Ramos (cell line): Measurements from ENCODE around the gene OR6V1.

Experiments
- in situ Hi-C: fragments of 300-500 bp; cut with MboI; formaldehyde crosslinking; loops from one replicate; pipeline ENCODE4 v1.14.3; 2022; ENCODE audit warnings: low sequenced_read_pairs; ENCODE audit not compliant: unreplicated experiment

Gene OR6V1

GRCh38 chr7:143052041-143052440, at the start of gene OR6V1:
OR6V1 (plus strand) TSS chr7:143052341; CDS start chr7:143052341, 0 bp downstream.
- in situ Hi-C loops, result no loop called here

- in situ Hi-C loops, result loop anchor here (25.0 kb wide), 1 partner anchor 366 kb away; no protein-coding TSS in a partner anchor
Observed at GRCh38 chr7:143002898-143003297, 49.2 kb upstream of the OR6V1 start.

- in situ Hi-C loops, result loop anchor here (25.0 kb wide), 1 partner anchor 366 kb away; no protein-coding TSS in a partner anchor
Observed at GRCh38 chr7:143003393-143004051, 48.6 kb upstream of the OR6V1 start.

GRCh38 chr7:143005632-143006260, 46.4 kb upstream of the OR6V1 start:
- in situ Hi-C loops, result loop anchor here (5.0 to 25.0 kb wide), 2 partner anchors 207 to 368 kb away; no protein-coding TSS in a partner anchor

GRCh38 chr7:143008007-143008901, 43.9 kb upstream of the OR6V1 start:
- in situ Hi-C loops, result loop anchor here (5.0 to 25.0 kb wide), 2 partner anchors 204 to 371 kb away; no protein-coding TSS in a partner anchor

- in situ Hi-C loops, result loop anchor here (25.0 kb wide), 1 partner anchor 375 kb away; no protein-coding TSS in a partner anchor
Observed at GRCh38 chr7:143012001-143012400, 40.1 kb upstream of the OR6V1 start.

GRCh38 chr7:143012409-143012808, 39.7 kb upstream of the OR6V1 start:
- in situ Hi-C loops, result loop anchor here (25.0 kb wide), 1 partner anchor 375 kb away; no protein-coding TSS in a partner anchor

- in situ Hi-C loops, result loop anchor here (25.0 kb wide), 1 partner anchor 376 kb away; no protein-coding TSS in a partner anchor
Observed at GRCh38 chr7:143013473-143013872, 38.7 kb upstream of the OR6V1 start.

GRCh38 chr7:143013893-143014292, 38.2 kb upstream of the OR6V1 start:
- in situ Hi-C loops, result loop anchor here (25.0 kb wide), 1 partner anchor 377 kb away; no protein-coding TSS in a partner anchor

GRCh38 chr7:143015084-143015483, 37.1 kb upstream of the OR6V1 start:
- in situ Hi-C loops, result loop anchor here (25.0 kb wide), 1 partner anchor 378 kb away; no protein-coding TSS in a partner anchor

GRCh38 chr7:143015926-143016490, 36.1 kb upstream of the OR6V1 start:
- in situ Hi-C loops, result loop anchor here (25.0 kb wide), 1 partner anchor 379 kb away; no protein-coding TSS in a partner anchor

- in situ Hi-C loops, result loop anchor here (25.0 kb wide), 1 partner anchor 380 kb away; no protein-coding TSS in a partner anchor
Observed at GRCh38 chr7:143016996-143017395, 35.1 kb upstream of the OR6V1 start.

- in situ Hi-C loops, result loop anchor here (25.0 kb wide), 1 partner anchor 382 kb away; no protein-coding TSS in a partner anchor
Observed at GRCh38 chr7:143018931-143019330, 33.2 kb upstream of the OR6V1 start.

GRCh38 chr7:143023047-143023446, 29.1 kb upstream of the OR6V1 start:
- in situ Hi-C loops, result loop anchor here (25.0 kb wide), 1 partner anchor 386 kb away; no protein-coding TSS in a partner anchor

GRCh38 chr7:143025371-143025770, 26.8 kb upstream of the OR6V1 start:
- in situ Hi-C loops, result no loop called here

GRCh38 chr7:143027032-143027431, 25.1 kb upstream of the OR6V1 start, which contains the start of gene OR9A2:
OR9A2 (minus strand) TSS chr7:143027132; CDS start chr7:143027132, 0 bp downstream.
- in situ Hi-C loops, result no loop called here

- in situ Hi-C loops, result no loop called here
Observed at GRCh38 chr7:143027683-143028082, 24.5 kb upstream of the OR6V1 start.

GRCh38 chr7:143038635-143039034, 13.5 kb upstream of the OR6V1 start:
- in situ Hi-C loops, result no loop called here

- in situ Hi-C loops, result no loop called here
Observed at GRCh38 chr7:143040209-143040715, 11.9 kb upstream of the OR6V1 start.
